Activated CD4-positive, alpha-beta T cell treated with anti-CD3 and anti-CD28 coated beads for 36 hours (primary cell): Measurements from ENCODE around the gene SAP30BP. TPM values are rescaled to one million over a fixed set of nuclear protein-coding genes. Genes with fewer than 3 reads are reported as not detected.

Source experiments
- ATAC-seq: fragments of 200-7000 bp; cut with Tn5 transposase; one replicate; pipeline ENCODE4 v1.10.0; 2021; ENCODE audit warnings: mild to moderate bottlenecking, moderate library complexity
- CTCF ChIA-PET: fragments of 350-600 bp; sonication (Branson Sonifier 250); formaldehyde crosslinking; loops from one replicate; lab custom pipeline; 2021; ENCODE audit warnings: antibody characterized with exemption; lab: Charles Lee
- POLR2A ChIA-PET: fragments of 350-600 bp; sonication (Branson Sonifier 250); formaldehyde crosslinking; loops from one replicate; lab custom pipeline; 2021; ENCODE audit warnings: antibody characterized with exemption, inconsistent platforms; lab: Charles Lee
- DNase-seq: peaks from one replicate; pipeline ENCODE4 v3.0.0-alpha.2; 2020
- H3K27ac Mint-ChIP-seq: one replicate; pipeline ENCODE4 v1.8.0; 2021; ENCODE audit warnings: mixed read lengths
- H3K27me3 Mint-ChIP-seq: one replicate; pipeline ENCODE4 v1.8.0; 2021; ENCODE audit warnings: mixed read lengths
- H3K36me3 Mint-ChIP-seq: one replicate; pipeline ENCODE4 v1.8.0; 2021; ENCODE audit warnings: low read depth, mixed read lengths
- H3K4me1 Mint-ChIP-seq: one replicate; pipeline ENCODE4 v1.8.0; 2021; ENCODE audit warnings: mixed read lengths
- H3K4me3 Mint-ChIP-seq: one replicate; pipeline ENCODE4 v1.8.0; 2021; ENCODE audit warnings: mild to moderate bottlenecking, moderate library complexity, mixed read lengths
- H3K9me3 Mint-ChIP-seq: one replicate; pipeline ENCODE4 v1.8.0; 2021; ENCODE audit warnings: low read depth, mixed read lengths
- intact Hi-C, 2 experiments: fragments of 100-400 bp; cut with DNase I in 1 of 2; cut with micrococcal nuclease in 1 of 2; formaldehyde crosslinking; loops; one replicate each; pipeline versions ENCODE4 v1.14.2 to v1.15.1; 2022 to 2024; cut with DNase I, micrococcal nuclease
- total RNA-seq, 2 experiments: library from RNA; stranded (reverse); gene quantifications; one replicate each; pipeline ENCODE4 v1.2.3, GENCODE V29; 2021

Gene SAP30BP
- total RNA-seq, 2 experiments from 2014 or later, result 87.8 to 100.0 TPM

DNA sequence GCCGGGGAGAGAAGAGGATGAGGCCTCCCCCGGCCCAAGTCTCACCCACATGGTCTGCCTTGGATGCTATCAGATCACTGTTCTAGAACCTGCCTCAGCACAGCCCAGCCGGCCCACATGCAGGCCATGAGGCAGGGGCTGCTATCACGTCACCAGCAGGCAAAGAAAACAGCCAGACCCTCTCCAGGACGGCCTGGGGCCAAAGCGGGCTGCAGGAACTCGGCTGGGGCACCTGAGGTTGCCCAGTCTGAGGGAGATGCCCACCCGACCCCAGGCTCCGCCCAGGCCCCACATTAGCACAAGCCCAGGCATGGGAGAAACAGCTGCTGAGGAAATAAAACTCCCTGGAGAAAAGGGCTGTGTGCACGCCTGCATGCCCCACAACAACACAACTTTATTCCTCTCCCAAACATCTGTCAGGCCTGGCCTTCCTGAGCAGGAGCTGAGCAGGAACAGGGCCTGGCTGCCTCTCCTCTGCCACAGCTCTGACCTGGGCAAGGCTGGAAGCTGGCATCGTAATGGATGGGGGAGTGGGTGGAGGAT, 40.6 kb upstream of the SAP30BP start:
- Mint-ChIP-seq H3K9me3 (no peaks in the 10 kb centered on the region), H3K4me3 (no peak overlapping the region), H3K36me3 (no peaks in the 10 kb centered on the region), H3K27me3 (no peaks in the 10 kb centered on the region), H3K4me1 (no peaks in the 10 kb centered on the region), H3K27ac (no peak overlapping the region)
- POLR2A ChIA-PET, result no interaction called here
- CTCF ChIA-PET, result interaction anchor here (1.1 to 1.6 kb wide), 2 partner anchors 25 to 121 kb away, joined by 4 to 6 read pairs; no protein-coding TSS in a partner anchor
- ATAC-seq (no peak), DNase-seq (no peak)
- intact Hi-C loops, result no loop called here

DNA sequence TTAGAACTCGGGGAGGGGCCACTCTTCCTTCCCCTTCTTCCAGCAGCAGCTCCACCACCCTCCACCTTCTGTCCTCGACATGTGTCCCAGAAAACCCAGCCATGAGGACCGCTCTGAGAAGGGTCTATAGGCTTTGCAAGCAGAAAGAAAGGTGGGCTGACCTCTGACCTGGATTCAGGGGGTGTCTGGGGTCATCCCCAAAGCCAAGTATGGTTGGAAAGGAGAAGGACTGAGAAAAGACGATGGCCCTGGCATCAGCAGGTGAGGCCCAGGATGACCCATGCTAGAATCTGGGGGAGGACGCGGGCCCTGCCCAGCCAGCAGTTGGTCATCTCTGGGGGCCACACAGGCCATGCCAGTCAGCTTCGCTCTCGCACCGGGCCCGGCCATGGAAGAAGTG, 40.0 kb upstream of the SAP30BP start:
- CTCF ChIA-PET, result interaction anchor here (0.6 to 1.1 kb wide), 2 partner anchors 121 to 200 kb away, joined by 3 to 4 read pairs; no protein-coding TSS in a partner anchor
- H3K27ac Mint-ChIP-seq, result no peak overlapping the region
- DNase-seq (no peak), ATAC-seq (no peak)
- H3K27me3 Mint-ChIP-seq, result no peaks in the 10 kb centered on the region
- intact Hi-C loops, result no loop called here
- no peaks in the 10 kb centered on the region for H3K4me1 Mint-ChIP-seq
- H3K9me3 Mint-ChIP-seq, result no peaks in the 10 kb centered on the region
- H3K4me3 Mint-ChIP-seq, result no peak overlapping the region
- POLR2A ChIA-PET, result no interaction called here
- no peaks in the 10 kb centered on the region for H3K36me3 Mint-ChIP-seq

DNA sequence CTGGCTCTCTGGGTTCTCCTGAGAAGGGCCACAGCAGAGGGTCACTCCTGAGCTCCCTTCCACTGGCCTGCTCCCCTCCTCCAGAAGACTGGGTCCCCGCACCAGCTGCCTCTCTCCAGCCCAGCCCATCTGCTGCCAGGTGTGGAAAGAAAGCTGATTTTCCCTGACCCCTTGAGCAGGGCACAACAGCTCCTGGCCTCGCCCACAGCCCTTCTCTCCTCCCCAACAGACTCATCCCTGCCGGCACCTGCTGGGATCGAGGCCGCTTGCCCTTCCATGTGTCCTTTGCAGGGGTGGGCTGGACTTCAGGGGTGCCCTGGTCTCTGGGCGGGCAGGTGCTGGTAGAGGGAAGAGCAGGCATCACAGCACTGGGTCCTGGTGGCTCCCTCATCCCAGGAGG, 38.7 kb upstream of the SAP30BP start:
- intact Hi-C loops, result no loop called here
- ATAC-seq (no peak), DNase-seq (no peak)
- ChIA-PET CTCF (interaction anchor here (1.2 to 10.5 kb wide), 2 partner anchors 91 to 119 kb away, joined by 4 to 242 read pairs; no protein-coding TSS in a partner anchor), POLR2A (no interaction called here)
- Mint-ChIP-seq H3K9me3 (no peaks in the 10 kb centered on the region), H3K4me3 (no peak overlapping the region), H3K27me3 (no peaks in the 10 kb centered on the region), H3K27ac (no peak overlapping the region), H3K36me3 (no peaks in the 10 kb centered on the region), H3K4me1 (peaks cover 2% of the 10 kb centered on the region)

DNA sequence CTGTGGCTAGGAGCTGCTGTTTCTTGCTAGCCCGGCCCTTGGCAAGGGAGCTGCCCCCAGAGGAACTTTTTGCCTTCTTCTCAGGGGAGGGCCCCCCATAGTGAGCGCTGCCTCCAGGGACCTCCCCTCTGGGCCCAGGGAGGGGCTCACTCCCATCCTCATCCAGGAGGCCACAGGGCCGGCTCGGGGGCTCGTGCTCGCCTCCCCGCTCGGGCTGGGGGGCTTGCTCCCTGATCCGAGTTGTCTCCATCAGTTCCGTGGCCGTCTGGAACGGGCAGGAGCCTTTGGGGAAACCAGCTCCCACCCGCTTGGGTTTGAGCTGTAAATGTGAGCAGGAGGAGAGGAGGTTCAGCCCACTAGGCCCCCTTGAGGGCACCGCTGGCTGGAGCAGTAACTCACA, 38.0 kb upstream of the SAP30BP start:
- CTCF ChIA-PET, result interaction anchor here (1.2 to 10.5 kb wide), 3 partner anchors 12 to 119 kb away, joined by 4 to 242 read pairs (median 11); no protein-coding TSS in a partner anchor

DNA sequence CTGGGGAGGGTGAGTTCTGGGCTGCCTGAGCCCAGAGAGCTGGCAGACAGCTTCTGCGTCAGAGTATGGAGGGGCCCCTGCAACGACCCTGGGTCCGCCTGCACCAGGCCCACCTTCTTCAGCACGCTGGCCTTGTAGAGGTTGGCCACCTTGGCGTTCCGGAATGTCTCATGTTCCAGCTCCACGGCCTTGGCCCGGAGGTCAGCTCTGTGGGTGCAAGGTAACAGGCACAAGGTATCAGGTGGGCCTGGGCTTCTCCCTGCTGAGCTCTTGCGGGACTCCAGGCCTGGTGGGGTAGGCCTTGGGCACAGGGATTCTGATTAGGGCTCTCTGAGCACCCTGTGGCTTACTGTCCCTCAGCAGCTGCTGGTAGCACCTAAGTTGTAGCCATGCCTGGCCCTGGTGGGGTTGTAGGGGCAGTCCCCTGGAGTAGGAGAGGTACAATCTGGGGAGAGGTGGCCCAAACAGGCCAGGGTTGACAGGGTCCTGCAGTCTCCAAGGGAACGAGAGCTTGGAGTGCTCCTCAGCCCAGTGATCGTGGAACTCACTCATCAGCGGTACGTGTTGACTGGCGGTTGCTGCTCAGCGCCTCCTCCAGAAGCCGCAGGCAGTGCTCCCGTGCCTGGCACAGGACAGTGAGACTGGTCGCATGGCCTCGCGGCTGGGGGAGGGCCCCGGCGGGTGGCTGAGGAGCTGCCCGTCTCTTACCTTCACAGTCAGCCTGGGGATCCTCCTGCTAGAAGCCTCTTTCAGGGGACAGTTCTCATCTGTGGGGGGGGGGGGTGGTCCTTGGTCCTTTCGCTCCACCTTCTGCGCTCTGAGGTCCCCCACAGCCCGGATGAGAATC, 36.8 kb upstream of the SAP30BP start:
- CTCF ChIA-PET, result interaction anchor here (2.6 to 10.5 kb wide), 2 partner anchors 11 to 117 kb away, joined by 11 to 242 read pairs; no protein-coding TSS in a partner anchor
- no peak overlapping the region for H3K27ac Mint-ChIP-seq
- ATAC-seq (no peak), DNase-seq (no peak)
- intact Hi-C loops, result no loop called here
- H3K4me3 Mint-ChIP-seq, result no peak overlapping the region
- H3K36me3 Mint-ChIP-seq, result no peaks in the 10 kb centered on the region
- no peaks in the 10 kb centered on the region for H3K27me3 Mint-ChIP-seq
- POLR2A ChIA-PET, result no interaction called here
- peaks cover 5% of the 10 kb centered on the region for H3K4me1 Mint-ChIP-seq
- H3K9me3 Mint-ChIP-seq, result no peaks in the 10 kb centered on the region

More for the DNA sequence above, 38.0 kb upstream of the SAP30BP start:
- no peak for ATAC-seq
- Mint-ChIP-seq H3K4me1 (peaks cover 5% of the 10 kb centered on the region), H3K36me3 (no peaks in the 10 kb centered on the region), H3K27me3 (no peaks in the 10 kb centered on the region), H3K9me3 (no peaks in the 10 kb centered on the region), H3K4me3 (no peak overlapping the region), H3K27ac (no peak overlapping the region)
- intact Hi-C loops, result no loop called here
- POLR2A ChIA-PET, result no interaction called here
- no peak for DNase-seq

DNA sequence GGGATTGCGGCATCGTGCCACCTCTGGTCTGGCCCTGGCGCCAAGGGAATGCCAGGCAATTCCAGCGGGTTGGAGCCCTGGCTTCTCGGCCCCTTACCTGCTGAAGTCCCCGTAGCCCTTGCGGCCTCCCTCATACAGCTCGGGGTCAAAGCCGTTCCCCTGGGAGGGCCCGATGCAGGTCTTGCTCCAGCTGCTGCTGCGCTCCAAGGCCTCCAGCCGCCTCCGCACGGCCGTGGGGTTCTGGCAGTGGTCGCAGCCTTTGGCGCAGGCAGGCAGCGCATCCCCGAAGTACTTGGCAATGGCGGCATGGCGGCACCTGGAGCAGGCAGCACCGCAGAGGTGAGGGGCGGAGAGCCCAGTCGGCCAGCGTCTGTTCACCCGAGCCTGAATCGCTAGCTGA, 35.8 kb upstream of the SAP30BP start:
- Mint-ChIP-seq H3K27ac (no peak overlapping the region), H3K36me3 (no peaks in the 10 kb centered on the region), H3K4me1 (peaks cover 5% of the 10 kb centered on the region), H3K4me3 (no peak overlapping the region), H3K9me3 (no peaks in the 10 kb centered on the region), H3K27me3 (no peaks in the 10 kb centered on the region)
- intact Hi-C loops, result no loop called here
- POLR2A ChIA-PET, result no interaction called here
- CTCF ChIA-PET, result interaction anchor here (2.6 to 10.5 kb wide), 4 partner anchors 10 to 116 kb away, joined by 11 to 242 read pairs (median 29); a partner anchor contains a TSS
- ATAC-seq, result no peak
- no peak for DNase-seq

DNA sequence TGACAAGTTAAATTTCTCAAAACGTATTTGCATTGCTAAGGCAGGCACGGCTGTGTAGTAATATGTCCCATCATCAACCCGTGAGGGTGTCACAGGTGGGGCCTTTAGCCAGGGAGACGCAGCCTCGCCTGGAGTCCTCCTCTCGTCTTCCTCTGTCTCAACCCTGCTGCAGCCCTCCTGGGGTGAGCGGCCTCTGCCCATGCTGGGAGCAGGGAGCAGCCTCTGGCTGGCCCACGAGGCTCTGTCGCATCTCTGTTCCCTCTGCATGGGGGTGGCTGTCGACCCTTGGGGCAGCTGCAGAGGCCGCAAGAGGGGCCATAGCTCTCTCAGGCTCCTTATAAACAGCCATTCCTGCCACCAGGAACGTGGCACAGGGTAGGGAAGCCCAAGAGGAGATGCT, 34.7 kb upstream of the SAP30BP start:
- intact Hi-C loops, result no loop called here
- no peak for ATAC-seq
- Mint-ChIP-seq H3K36me3 (no peaks in the 10 kb centered on the region), H3K27me3 (no peaks in the 10 kb centered on the region), H3K4me3 (no peak overlapping the region), H3K4me1 (peaks cover 5% of the 10 kb centered on the region), H3K27ac (no peak overlapping the region), H3K9me3 (no peaks in the 10 kb centered on the region)
- ChIA-PET CTCF (interaction anchor here (0.5 to 10.5 kb wide), 41 partner anchors 9 to 382 kb away, joined by 3 to 242 read pairs (median 5); partner anchors contain the start of genes RECQL5 and SAP30BP), POLR2A (interaction anchor here (0.8 to 1.3 kb wide), 3 partner anchors 46 to 115 kb away, joined by 3 to 7 read pairs (median 6); no protein-coding TSS in a partner anchor)
- DNase-seq, result no peak

DNA sequence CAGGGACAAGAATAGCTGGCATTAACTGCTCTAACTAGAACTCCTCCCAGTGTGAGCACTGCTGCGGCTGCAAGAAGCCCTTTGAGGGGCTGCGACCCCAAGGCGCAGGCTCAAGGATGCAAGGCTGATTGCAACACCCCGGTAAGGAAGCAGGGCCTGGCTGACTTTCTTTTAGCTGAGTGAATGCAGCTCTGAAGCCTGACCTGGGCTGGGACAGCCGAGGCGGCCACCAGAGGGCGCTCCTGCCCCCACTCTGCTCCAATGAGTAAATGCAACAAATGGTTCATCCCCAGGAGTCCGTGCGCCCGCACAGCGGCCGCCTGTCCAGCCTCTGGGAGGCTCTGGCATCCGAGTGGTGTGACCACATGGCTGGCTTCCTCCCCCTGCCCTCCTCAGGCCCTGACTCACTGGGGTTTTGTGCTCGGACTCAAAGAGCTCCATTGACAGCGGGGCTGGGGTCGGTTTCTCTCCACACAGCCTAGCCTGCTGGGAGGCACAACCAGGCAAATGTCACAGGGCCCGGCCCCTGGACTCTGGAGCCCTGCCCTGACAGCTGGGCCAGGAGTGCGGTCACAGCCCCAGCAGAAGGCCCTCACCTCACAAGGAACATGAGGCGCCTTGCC, 34.2 kb upstream of the SAP30BP start, which contains the start of gene SMIM5:
Gene SMIM5 (plus strand): TSS at position 572 of the 623 bp plus-strand sequence. CDS start 6,768 bp downstream, outside the sequence.
- DNase-seq (peak; percentile 92), ATAC-seq (peak; percentile 93)
- no peaks in the 10 kb centered on the region for H3K36me3 Mint-ChIP-seq
- H3K27ac Mint-ChIP-seq, result no peak within 1 kb of the TSS
- no peaks in the 10 kb centered on the region for H3K9me3 Mint-ChIP-seq
- no peaks in the 10 kb centered on the region for H3K27me3 Mint-ChIP-seq
- CTCF ChIA-PET, result interaction anchor here (0.5 to 10.5 kb wide), 47 partner anchors 9 to 573 kb away, joined by 3 to 242 read pairs (median 4); partner anchors contain the start of genes RECQL5 and SAP30BP
- intact Hi-C loops, result loop anchor here (1.0 kb wide), 2 partner anchors 117 to 207 kb away; no protein-coding TSS in a partner anchor
- no peak within 1 kb of the TSS for H3K4me3 Mint-ChIP-seq
- peaks cover 5% of the 10 kb centered on the region for H3K4me1 Mint-ChIP-seq
- POLR2A ChIA-PET, result interaction anchor here (0.8 to 1.3 kb wide), 3 partner anchors 46 to 115 kb away, joined by 3 to 7 read pairs (median 6); no protein-coding TSS in a partner anchor

DNA sequence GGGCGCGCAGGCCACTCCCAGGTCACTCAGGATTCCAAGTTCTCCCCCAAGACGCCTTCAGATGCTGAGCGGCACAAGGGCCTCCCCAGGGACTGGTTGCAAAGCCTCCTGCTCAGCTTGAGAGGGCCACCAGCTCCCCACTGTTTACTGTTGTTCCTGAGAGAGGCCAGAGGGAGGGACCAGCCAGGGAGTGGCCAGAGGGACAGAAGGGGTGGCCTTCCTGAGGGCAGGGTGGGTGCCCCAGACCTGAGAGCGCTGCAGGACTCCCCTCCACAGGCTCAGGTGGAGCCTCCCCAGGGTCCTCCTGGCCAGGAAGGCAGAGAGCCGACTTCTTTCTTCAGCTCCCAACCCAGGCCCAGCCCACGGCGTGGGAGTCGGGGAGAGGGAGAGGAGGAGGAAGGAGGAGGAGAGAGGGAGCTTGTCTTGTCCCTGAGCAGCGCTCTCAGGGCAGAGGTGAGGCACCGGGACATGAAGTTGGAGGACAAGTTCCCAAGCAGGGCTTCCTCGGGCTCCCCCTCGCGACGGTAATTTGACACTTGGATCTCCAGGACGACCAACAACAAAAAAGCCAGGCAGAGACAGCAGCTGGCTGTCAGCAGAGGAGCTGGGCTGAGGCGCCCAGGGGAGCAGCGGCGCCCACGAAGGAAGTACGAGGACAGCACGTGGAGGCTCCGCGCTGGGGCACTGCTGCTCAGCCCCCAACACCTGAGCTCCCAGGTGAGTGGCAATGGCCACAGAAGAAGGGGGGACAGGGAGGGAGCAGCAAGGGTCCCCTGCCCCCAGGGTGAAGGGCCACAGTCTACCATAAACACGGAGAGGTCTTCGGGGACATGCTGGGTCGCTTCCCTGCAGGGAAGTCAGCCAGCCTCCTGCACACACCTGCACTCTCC, 33.4 kb upstream of the SAP30BP start:
- no peaks in the 10 kb centered on the region for H3K36me3 Mint-ChIP-seq
- no peaks in the 10 kb centered on the region for H3K27me3 Mint-ChIP-seq
- CTCF ChIA-PET, result interaction anchor here (0.6 to 10.5 kb wide), 37 partner anchors 8 to 573 kb away, joined by 3 to 242 read pairs (median 4); a partner anchor contains a TSS
- H3K9me3 Mint-ChIP-seq, result no peaks in the 10 kb centered on the region
- DNase-seq (peak; percentile 76), ATAC-seq (peak; percentile 48)
- peaks cover 5% of the 10 kb centered on the region for H3K4me1 Mint-ChIP-seq
- H3K4me3 Mint-ChIP-seq, result no peak overlapping the region
- intact Hi-C loops, result loop anchor here (1.0 kb wide), 2 partner anchors 117 to 207 kb away; no protein-coding TSS in a partner anchor
- no peak overlapping the region for H3K27ac Mint-ChIP-seq
- POLR2A ChIA-PET, result interaction anchor here (0.8 to 1.3 kb wide), 2 partner anchors 90 to 114 kb away, joined by 3 to 7 read pairs; no protein-coding TSS in a partner anchor

DNA sequence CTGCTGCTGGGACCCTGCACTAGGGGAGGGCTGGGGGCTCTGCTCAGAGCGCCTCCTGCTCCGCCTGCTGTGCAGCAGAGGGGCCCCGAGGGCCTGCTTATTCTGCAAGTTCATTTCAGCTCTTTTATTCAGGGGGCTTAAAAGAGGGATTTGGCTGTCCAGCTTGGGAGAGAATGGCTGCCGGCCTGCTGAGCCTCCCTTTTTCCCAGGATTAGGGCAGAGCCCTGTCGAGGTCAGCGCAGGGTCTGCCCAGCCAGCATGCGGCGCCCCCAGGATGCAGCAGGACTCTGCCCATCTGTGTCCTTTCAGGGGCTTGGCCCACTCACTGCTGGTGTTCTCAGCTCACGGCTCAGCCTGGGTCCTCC, 32.8 kb upstream of the SAP30BP start:
- no peaks in the 10 kb centered on the region for H3K36me3 Mint-ChIP-seq

More for the DNA sequence above, 32.8 kb upstream of the SAP30BP start:
- ChIA-PET POLR2A (no interaction called here), CTCF (interaction anchor here (0.6 to 10.5 kb wide), 15 partner anchors 11 to 521 kb away, joined by 3 to 242 read pairs (median 9); a partner anchor contains a TSS)
- H3K27me3 Mint-ChIP-seq, result no peaks in the 10 kb centered on the region
- DNase-seq (no peak), ATAC-seq (no peak)
- no peak overlapping the region for H3K27ac Mint-ChIP-seq
- H3K4me3 Mint-ChIP-seq, result no peak overlapping the region
- intact Hi-C loops, result no loop called here
- peaks cover 5% of the 10 kb centered on the region for H3K4me1 Mint-ChIP-seq
- H3K9me3 Mint-ChIP-seq, result no peaks in the 10 kb centered on the region
